Thoracic aorta (tissue), 2 donors: Measurements from ENCODE around the gene GPR50. TPM values are rescaled to one million over a fixed set of nuclear protein-coding genes. Genes with fewer than 3 reads are reported as not detected.

Source experiments
- ATAC-seq: fragments of 150-250 bp; one replicate; pipeline ENCODE4 v1.8.0; 2017; ENCODE audit warnings: low read depth; ENCODE audit not compliant: insufficient number of reproducible peaks, low FRiP score
- DNase-seq: peaks from one replicate; pipeline ENCODE4 v3.0.0-alpha.2; 2020; ENCODE audit warnings: low spot score
- H3K27ac ChIP-seq, 2 donors: fragments of 200-600 bp; sonication (generic); 1 replicate in 1 of 2; 2 replicates in 1 of 2; pipeline ENCODE4 v1.5.1; 2016; ENCODE audit warnings: mild to moderate bottlenecking in 2 of 2, moderate library complexity in 2 of 2
- H3K27me3 ChIP-seq: fragments of 200-600 bp; sonication (generic); replicated peaks from 2 replicates; pipeline ENCODE4 v1.6.0; 2016; ENCODE audit warnings: mild to moderate bottlenecking; ENCODE audit not compliant: insufficient read depth
- H3K36me3 ChIP-seq: fragments of 200-600 bp; sonication (generic); one replicate; pipeline ENCODE4 v1.5.1; 2016
- H3K4me1 ChIP-seq, 2 donors: fragments of 200-600 bp; sonication (generic); 1 replicate in 1 of 2; 2 replicates in 1 of 2; pipeline versions ENCODE4 v1.5.1 to v1.6.0; 2016; ENCODE audit warnings: low read depth in 2 of 2, mild to moderate bottlenecking in 1 of 2; ENCODE audit not compliant: control insufficient read depth in 1 of 2
- H3K4me3 ChIP-seq: fragments of 200-600 bp; sonication (generic); 2 replicates; pipeline ENCODE4 v1.5.1; 2016; ENCODE audit warnings: mild to moderate bottlenecking
- H3K9me3 ChIP-seq: fragments of 200-600 bp; sonication (generic); 2 replicates; pipeline ENCODE4 v1.5.1; 2016
- CTCF ChIP-seq: fragments of 200-600 bp; sonication (generic); IDR thresholded peaks from one replicate; pipeline ENCODE4 v1.5.1; 2019; ENCODE audit warnings: antibody characterized with exemption
- total RNA-seq, 2 donors: library from RNA; depleted of rRNA; stranded (reverse); fragments of >200 nt; gene quantifications; one replicate each; pipeline versions ENCODE4 v1.1.0 to v1.2.3, GENCODE V29; 2016

Gene GPR50
- total RNA-seq, 2 donors from 2014 or later, result not detected

GRCh38 chrX:151175283-151176062 is 911 bp upstream of the GPR50 start:
- ATAC-seq, result no peak
- TF ChIP-seq CTCF, result no peak
- H3K9me3 ChIP-seq, result no peaks in the 10 kb centered on the region
- H3K4me3 ChIP-seq, result no peak overlapping the region
- no peak for DNase-seq
- H3K27me3 ChIP-seq, result no peaks in the 10 kb centered on the region
- no peak overlapping the region for H3K27ac ChIP-seq
- H3K4me1 ChIP-seq, result no peaks in the 10 kb centered on the region
- no peaks in the 10 kb centered on the region for H3K36me3 ChIP-seq

GRCh38 chrX:151177141-151178027 is 1.0 kb downstream of the GPR50 start:
- Histone ChIP-seq H3K27me3 (no peaks in the 10 kb centered on the region), H3K9me3 (no peaks in the 10 kb centered on the region), H3K27ac (no peak overlapping the region), H3K36me3 (no peaks in the 10 kb centered on the region), H3K4me1 (no peaks in the 10 kb centered on the region), H3K4me3 (peak overlapping the region; percentile 23)
- no peak for ATAC-seq
- TF ChIP-seq CTCF, result no peak
- no peak for DNase-seq

- Histone ChIP-seq H3K4me3 (no peak overlapping the region), H3K27ac (no peak overlapping the region), H3K4me1 (no peaks in the 10 kb centered on the region), H3K36me3 (no peaks in the 10 kb centered on the region), H3K9me3 (no peaks in the 10 kb centered on the region), H3K27me3 (no peaks in the 10 kb centered on the region)
- no peak for TF ChIP-seq CTCF
- ATAC-seq, result no peak
- DNase-seq, result no peak
Observed at GRCh38 chrX:151178746-151179145, 2.4 kb downstream of the GPR50 start.

GRCh38 chrX:151180400-151180799 is 4.0 kb downstream of the GPR50 start:
- Histone ChIP-seq H3K27me3 (no peaks in the 10 kb centered on the region), H3K9me3 (no peaks in the 10 kb centered on the region), H3K27ac (no peak overlapping the region), H3K4me3 (no peak overlapping the region), H3K4me1 (no peaks in the 10 kb centered on the region), H3K36me3 (no peaks in the 10 kb centered on the region)
- DNase-seq (no peak), ATAC-seq (no peak)
- no peak for TF ChIP-seq CTCF

GRCh38 chrX:151181088-151181487 is 4.7 kb downstream of the GPR50 start:
- no peaks in the 10 kb centered on the region for H3K4me1 ChIP-seq
- TF ChIP-seq CTCF, result no peak
- no peaks in the 10 kb centered on the region for H3K9me3 ChIP-seq
- ATAC-seq (no peak), DNase-seq (no peak)
- H3K4me3 ChIP-seq, result no peak overlapping the region
- no peaks in the 10 kb centered on the region for H3K27me3 ChIP-seq
- no peak overlapping the region for H3K27ac ChIP-seq
- H3K36me3 ChIP-seq, result no peaks in the 10 kb centered on the region
